GM19455 (cell line): Measurements from ENCODE around the gene HTR3D.
"Not testable (repeated sequence)": the region's sequence is repeated elsewhere in the genome, so short reads cannot be mapped to it uniquely, and the experiment has no call there.

Experiments used
- ATAC-seq: cut with Tn5 transposase; IDR thresholded peaks from one replicate; pipeline ENCODE4 v1.9.1; 2021; ENCODE audit not compliant: unreplicated experiment

HTR3D gene, protein sequence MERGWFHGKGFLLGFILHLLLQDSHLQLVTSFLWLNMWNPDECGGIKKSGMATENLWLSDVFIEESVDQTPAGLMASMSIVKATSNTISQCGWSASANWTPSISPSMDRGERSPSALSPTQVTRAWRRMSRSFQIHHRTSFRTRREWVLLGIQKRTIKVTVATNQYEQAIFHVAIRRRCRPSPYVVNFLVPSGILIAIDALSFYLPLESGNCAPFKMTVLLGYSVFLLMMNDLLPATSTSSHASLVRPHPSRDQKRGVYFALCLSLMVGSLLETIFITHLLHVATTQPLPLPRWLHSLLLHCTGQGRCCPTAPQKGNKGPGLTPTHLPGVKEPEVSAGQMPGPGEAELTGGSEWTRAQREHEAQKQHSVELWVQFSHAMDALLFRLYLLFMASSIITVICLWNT

DNA sequence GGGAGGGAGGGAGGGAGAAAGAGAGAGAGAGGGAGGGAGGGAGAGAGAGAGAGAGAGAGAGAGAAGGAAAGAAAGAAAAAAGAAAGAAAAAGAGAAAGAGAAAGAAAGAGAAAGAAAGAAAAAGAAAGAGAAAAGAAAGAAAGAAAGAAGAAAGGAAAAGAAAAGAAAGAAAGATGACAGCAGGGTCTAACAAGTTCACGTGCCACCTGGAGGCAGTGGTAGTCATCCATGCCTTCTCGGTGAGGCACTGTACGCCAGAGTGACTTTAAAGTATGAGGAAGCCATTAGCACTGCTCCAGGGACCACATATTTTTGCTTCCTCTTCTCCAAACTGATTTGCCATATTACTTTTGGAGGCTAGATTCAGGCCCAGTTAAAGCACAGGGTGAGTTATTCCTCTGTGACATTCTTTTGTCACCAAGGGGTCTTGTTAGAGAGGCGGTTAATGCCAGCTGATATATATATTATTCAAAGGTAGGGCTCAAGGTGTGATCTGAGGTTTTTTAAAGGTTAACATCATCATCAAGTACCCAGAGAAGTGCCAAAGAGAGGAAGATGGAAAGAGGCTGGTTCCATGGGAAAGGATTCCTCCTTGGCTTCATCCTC lies at the start of gene HTR3D:
Gene HTR3D, plus strand, starts transcription at position 556 of the 606 bp plus-strand sequence. Its CDS starts 0 bp downstream, at position 556.
- no peak for ATAC-seq

DNA sequence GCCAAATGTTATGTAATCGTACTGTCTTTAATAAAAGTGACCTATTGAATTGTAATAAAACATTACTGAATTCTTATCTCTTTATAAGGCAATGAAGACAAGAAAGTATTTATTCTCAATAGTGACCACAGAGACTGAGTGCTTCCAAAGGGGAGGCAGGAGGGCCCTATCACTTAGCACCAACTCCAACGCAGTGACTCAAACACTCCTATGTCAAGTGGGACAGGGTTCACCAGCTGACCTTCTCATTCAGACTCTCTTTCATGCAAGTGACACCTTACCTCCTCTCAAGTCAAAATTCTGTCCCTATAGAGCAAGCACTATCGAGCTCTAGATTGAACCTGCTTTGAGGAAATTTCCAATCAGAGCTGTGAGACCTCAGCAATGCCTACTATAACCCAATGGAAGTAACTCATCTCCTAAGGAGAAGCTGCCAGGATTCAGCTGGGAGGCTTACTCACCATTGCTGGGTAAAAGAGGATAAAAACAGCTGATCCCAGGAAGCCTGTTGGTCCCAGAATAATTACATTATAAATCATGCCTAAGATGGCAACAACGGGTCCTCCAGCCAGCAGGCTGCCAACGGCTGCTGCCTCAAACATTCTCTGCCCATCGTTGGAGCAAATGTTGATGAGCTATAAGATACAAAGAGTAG lies 49.4 kb upstream of the HTR3D start:
- ATAC-seq: no peak

DNA sequence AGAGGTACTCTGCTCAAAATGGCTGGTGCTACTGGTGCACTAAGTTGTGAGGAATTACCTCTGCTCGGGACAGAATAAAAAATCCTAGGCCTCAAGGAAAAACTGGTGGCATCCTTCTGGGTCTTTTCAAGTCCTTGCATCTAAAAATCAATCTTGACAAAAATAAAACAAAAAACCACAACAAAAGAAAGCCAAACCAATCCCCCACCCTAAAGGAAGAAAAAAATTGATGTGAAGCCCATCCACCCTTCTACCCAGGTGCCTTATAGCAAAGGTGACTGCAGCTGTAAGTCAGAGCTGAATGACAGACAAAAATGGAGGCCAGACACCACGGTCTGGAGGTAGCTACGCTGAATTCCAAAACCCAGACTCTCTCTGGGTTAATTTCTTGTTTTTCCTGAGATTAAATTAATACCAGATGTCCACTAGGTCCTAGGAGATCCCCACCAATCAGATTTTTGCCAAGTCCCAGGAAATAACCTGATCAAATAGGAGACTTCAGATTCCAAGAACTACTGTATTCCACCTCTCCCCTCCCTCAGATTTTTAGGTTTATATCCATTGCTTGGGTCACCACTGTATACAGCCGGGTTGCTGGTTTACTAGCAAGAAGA lies 47.3 kb upstream of the HTR3D start:
- no peak for ATAC-seq

DNA sequence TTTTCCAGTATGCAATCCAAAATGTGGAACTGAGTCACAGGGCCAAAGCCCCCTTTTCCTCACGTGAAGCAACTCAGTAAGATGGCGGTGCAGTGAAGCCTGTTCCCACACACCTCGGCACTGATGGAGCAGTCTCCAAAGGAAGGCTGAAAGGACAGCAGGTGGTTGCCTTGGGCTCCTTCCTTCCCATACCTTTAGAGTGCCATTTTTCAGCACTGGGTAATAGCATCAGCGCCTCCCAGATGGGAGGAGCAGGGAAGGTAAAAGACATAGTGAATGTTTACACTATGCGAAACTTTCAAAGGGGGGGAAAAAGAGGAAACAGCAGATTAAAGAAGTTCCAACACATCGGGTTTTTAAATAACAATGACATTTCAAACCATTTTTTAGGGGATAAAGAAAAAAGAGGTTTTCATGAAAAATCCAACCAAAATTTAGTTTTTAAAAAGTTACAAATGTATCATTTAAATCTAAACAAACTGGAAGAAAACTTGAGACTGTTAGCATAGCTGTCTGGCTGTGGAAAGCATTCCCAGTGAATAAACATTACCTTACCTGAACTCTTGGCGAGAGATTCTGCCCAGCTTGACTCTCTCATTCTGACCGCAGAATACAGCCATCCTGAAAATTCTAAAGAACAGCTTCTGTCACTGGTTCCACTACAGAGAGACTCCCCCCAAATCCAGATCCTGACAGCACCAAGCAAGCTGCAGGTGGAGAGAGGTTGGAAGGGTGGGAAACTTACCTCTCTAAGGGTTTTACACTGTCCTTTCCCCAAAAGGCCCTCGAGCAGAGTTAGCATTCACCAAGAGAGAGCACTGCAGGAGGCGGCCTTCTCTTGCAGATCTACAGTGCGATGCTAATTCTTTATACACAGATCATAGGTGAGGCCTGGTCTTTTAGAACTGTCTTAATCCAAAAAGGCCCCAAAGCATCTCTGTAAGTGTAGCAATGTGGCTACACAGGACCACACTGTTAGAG lies 46.5 kb upstream of the HTR3D start:
- no peak for ATAC-seq

DNA sequence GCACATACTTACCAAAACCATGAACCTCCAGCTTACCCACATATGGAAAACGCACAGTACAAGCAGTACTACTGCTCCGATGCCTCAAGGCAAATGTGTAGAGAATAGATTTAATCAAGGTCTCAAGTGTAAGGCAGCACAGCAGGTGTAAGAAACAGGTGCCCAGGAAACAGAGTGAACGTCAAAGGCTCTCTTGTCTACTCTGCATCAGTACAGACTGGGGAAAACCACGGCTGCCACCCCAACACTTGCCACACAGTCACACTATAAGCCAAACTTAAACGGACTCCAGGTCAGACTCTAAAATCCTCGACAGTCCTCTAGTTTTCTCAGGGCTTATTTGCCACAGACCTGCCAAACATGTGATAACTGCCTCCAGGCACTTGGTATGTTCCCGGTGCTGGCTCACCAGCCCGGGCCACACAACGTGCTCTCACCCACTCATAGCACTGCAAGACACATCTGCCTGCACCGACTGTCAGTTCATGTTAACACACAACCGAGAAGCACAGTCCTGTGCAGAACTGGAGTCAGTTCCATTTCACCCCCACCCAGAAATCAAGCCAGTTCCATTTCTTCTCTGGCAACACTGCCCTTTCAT lies 44.4 kb upstream of the HTR3D start:
- ATAC-seq: no peak

DNA sequence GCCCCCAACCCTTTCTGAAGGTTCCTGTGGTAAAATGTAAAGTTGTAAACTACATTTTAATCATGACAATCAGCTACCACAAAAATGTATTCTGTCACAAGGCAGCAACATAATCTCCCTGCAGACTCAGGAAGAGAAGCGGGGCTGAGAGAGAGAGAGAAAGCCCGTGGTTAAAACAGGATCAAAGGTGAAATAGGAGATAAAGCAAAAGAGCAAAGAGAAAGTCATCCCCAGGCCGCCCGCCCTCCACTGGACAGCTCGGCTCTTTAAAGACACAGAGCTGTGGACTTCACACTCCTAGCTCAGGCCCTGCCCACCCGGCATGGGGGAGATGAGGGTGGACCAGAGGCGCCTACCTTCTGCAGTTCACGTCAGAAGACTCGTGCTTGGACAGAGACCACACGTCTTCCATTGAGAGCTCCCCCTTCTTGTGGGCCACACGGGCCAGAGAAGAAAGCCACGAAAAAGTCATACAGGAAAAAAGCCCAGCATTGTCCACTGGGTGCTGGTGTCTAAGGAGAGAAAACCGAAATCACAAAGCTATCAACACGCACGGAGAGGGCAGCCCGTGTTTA lies 43.2 kb upstream of the HTR3D start:
- no peak for ATAC-seq

DNA sequence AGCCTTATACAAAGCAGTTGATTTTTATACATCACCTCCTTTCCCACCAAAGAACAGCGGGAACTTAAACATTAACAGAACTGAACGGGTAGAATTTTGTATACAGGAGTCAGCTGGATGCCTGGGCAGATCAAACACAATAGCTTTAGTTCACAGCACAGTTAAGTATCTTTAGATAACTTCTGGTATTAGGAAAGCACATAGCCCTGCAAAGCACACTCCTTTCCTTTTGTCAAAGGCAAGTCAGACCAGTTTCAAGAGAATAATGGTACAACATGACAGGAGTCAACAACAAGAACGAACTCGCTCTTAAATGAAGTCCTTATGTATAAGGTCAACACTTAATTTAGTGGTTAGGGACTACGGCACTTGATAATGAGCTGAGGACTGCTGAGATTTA lies 40.1 kb upstream of the HTR3D start:
- ATAC-seq: no peak

DNA sequence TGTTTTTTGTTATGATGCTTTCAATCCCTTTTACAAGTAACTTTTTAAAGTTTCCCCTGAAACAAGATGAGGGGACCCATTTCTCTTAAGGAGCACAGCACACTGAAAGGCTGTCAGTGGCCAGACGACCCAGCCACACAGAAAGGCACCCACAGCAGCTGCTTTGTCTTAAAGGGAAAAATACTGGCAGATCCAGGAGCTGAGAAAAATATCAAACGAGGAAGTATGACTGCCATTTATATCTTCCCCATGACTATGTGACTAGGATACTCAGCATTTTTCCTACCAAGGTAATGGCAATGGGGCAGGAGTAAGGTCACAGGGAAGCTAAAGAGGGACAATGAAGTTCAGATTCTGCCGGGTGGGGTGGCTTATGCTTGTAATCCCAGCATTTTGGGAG lies 29.8 kb upstream of the HTR3D start:
- no peak for ATAC-seq

DNA sequence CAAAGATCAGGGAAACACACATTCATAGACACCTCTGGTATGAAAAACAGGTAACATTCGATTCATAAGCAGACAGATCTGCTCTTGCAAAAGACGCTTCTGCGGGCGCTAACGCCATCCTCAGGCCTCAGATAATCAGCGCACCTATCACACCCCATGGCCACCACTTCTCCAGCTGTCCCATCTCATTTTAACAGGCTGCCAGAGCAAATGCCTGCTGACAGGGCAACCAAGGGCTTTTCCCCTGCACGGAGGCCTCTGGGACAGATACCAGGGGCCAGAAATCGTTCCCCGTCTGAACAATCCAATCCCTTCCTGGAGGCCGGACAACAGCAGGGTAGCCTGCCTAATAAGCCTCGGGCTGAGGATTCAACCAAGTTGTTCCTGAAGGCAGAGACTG lies 29.1 kb upstream of the HTR3D start:
- no peak for ATAC-seq

DNA sequence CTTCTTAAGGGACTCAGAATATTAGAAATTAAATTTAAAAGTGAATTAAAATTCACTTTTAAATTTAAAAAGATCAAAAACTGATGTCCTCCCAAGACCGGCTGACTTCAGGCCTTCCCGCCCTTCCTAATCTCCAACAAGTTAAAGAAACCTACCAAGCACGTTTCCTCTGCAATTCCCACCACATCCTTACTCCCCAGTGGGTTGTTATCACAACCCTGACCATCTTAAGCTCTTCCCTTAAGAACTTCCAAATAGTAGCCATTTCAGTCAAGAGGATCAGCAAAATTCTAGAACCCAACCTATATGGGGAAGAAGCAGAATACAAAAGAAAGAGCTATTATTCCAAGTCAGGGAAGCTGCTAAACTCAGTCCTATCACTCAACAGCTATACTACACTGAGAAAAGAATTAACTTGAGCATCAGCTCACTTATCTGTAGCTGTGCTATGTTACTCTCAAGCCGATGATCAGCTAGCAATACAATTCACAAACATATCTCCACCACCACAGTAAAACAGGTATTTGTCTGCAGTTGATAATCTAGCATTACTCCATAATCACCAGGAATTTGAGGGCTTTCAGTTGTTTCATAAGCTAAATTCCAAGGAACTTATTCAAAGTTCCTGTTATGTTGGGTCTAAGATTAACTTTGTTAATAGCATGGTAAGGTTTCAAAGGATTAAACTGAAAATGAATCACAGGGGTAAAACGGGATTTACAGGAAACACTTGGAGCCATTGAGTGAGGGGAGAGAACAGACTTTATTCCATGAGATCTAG lies 28.2 kb upstream of the HTR3D start:
- ATAC-seq: no peak

DNA sequence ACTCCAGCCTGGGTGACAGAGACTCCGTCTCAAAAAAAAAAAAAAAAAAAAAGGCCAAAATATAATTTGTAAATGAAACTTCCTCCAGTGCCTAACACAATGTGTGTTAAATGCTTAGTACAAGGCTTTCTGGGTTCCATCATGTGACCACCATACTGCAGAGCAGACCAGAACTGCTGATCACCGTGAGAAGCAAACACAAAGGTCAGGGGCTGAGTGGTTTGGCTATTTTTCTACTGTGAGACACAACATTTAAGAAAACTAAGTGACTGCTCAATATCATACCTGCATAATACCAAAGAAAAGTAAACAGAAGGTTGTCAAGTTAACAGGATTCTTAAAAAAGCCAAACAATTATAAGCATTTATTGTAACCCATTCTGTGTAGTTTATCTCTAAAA lies 27.1 kb upstream of the HTR3D start:
- no peak for ATAC-seq

DNA sequence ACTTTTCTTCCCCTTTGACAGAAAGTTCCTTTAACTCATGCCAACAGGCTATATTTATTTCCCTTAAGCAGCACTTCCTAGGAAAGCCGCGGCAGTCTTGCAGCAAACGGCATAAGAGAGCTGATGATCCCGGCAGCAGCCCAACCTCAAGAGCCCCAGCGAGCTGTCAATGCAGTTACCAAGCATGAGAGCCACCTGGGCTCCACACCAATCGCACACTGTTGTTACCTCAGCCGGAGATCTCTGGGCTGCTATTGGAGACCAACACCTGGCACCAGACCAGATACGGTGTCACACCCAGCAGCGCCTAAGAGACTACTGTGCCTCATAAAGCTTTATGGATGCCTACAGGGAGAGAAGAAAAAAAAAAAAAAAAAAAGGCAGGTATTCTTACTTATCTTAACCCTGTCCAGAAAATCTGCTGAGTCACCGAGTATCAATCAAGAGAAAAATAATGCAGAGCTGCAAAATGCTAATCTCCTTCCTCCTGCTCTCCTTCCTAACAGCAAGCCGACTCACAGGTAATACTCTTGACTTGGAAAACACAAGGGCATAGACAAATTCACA lies 25.5 kb upstream of the HTR3D start:
- no peak for ATAC-seq

DNA sequence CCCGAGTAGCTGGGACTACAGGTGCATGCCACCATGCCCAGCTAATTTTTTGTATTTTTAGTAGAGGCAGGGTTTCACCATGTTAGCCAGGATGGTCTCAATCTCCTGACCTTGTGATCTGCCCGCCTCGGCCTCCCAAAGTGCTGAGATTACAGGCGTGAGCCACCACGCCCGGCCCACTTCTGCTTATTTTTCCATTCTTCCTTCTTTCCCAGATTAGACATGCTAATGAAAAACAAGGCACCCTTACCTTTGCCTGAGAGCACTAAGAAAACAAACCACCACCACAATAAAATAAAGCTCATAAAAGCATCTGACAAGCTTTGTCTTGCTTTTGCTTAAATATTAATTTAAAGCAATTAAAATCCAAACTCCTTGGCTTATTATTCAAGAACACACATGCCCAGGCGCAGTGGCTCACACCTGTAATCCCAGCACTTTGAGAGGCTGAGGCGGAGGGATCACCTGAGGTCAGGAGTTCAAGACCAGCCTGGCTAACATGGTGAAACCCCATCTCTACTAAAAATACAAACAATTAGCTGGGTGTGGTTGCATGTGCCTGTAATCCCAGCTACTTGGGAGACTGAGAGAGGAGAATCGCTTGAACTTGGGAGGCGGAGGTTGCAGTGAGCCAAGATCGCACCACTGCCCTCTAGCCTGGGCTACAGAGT lies 24.3 kb upstream of the HTR3D start:
- ATAC-seq: not testable (repeated sequence)

DNA sequence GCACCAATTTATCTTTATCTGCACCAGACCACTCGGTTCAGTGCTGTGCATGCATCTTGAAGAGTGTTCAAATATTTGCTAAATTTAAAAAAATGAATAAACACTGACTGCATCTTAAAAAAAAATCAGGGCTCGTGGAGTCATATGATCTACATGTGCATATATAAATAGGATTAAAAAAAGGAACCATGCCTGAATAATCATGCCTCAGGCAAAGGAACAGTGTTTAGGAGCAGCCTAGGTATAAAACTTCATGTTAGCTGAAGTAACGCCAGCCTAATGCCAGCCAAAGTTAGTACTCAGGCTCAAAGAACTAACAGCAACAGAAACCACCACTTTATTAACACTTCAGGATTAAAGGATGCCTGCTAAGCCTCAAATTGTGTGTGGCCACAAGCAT lies 23.4 kb upstream of the HTR3D start:
- no peak for ATAC-seq

DNA sequence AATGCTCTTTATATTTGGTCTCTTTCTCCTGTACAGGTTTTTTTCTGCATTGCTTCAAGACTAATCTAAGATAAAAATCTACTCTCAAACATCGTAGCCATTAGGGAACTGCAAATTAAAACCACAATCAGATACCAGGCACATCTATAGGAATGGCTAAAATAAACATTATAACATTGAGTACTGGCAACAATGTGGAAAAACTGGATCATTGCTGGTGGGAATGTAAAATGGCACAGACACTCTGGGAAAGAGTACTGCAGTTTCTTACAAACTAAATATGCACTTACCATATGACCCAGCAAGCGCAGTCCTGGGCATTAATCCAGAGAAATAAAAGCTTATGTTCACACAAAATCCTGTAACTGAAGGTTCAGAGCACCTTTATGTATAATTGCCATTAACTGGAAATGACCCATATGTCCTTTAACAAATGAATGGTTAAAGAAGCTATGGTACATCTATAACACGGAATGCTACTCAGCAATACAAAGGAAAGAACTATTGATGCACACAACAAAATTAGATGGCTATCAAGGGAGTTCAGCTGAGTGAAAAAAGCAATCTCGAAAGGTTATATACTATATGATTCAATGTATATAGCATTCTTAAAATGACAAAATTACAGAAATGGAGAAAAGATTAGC lies 20.2 kb upstream of the HTR3D start:
- ATAC-seq: no peak

DNA sequence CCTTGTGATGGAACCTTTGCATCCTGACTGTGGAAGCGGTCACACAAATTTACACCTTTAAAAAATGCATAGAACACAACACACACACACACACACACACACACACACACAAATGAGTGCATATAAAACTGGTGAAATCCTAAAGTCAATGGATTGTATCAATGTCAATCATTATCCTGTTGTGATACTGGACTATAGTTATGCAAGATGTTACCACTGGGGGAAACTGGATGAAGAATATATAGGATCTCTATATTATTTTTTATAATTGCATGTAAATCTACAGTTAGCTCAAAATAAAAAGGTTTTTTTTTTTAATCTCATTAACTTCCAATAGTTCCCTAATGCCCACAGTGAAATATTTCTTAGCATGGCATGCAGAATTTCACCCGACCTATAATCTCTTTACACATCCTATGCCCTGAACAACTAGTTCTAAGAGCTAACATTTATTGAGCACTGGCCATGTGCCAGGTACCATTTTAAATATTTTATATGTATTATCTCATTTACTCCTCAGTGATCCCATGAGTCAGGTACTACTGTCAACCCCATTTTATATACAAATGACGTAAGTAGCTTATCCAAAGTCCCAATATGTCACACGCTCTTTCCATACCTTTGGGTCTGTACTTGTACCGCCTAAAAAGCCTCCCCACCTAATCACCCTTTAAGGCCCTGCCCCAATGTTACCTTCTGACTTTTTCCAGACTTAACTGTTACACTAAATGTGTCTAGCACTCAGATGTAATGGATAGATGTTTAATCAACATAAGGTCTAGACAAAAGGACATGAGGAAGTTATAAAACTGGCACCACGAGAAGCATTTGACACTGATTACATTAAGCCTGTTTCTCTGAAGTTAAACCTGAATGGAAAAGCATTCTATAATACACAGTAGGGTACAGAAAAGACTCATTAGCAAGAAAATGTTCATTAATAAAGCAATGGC lies 19.3 kb upstream of the HTR3D start:
- ATAC-seq: no peak
